A673 (cell line): Measurements from ENCODE around the gene ADCY5. TPM values are rescaled to one million over a fixed set of nuclear protein-coding genes. Genes with fewer than 3 reads are reported as not detected.

ENCODE experiments used
- BruUV-seq: library from RNA; stranded (reverse); fragments of 400-500 nt; replicated peaks from 2 replicates; lab custom pipeline; 2021; lab: Mats Ljungman, UMichigan
- CTCF ChIA-PET: fragments of 300-600 bp; sonication (Branson Sonifier 250); formaldehyde crosslinking; loops from one replicate; lab custom pipeline; 2022; ENCODE audit warnings: antibody characterized with exemption; lab: Charles Lee
- POLR2A ChIA-PET: fragments of 300-600 bp; sonication (Branson Sonifier 250); formaldehyde crosslinking; loops from one replicate; lab custom pipeline; 2022; ENCODE audit warnings: antibody characterized with exemption; ENCODE audit not compliant: low non-redundant PET; lab: Charles Lee
- DNase-seq: peaks from one replicate; pipeline ENCODE4 v3.0.0-alpha.2; 2015; ENCODE audit warnings: low spot score
- H3K27ac ChIP-seq: fragments of 200-600 bp; sonication (generic); 2 replicates; pipeline ENCODE4 v1.5.1; 2016; ENCODE audit warnings: mixed run types, low read depth, mild to moderate bottlenecking, mixed read lengths, antibody characterized with exemption, low read length; ENCODE audit not compliant: poor library complexity, severe bottlenecking
- H3K27me3 ChIP-seq: fragments of 200-600 bp; sonication (generic); replicated peaks from 2 replicates; pipeline ENCODE4 v1.6.1; 2017; ENCODE audit warnings: mixed run types, low read depth, mild to moderate bottlenecking, mixed read lengths, antibody characterized with exemption, low read length; ENCODE audit not compliant: insufficient read depth, poor library complexity
- H3K36me3 ChIP-seq: fragments of 200-600 bp; sonication (generic); 2 replicates; pipeline ENCODE4 v1.6.1; 2016; ENCODE audit warnings: mixed run types, mild to moderate bottlenecking, mixed read lengths, antibody characterized with exemption, low read length; ENCODE audit not compliant: insufficient read depth, poor library complexity, severe bottlenecking
- H3K4me1 ChIP-seq: fragments of 200-600 bp; sonication (generic); 2 replicates; pipeline ENCODE4 v1.6.1; 2017; ENCODE audit warnings: mixed run types, mild to moderate bottlenecking, mixed read lengths, antibody characterized with exemption, low read length; ENCODE audit not compliant: insufficient read depth, poor library complexity, severe bottlenecking
- H3K4me3 ChIP-seq: fragments of 200-600 bp; sonication (generic); 2 replicates; pipeline ENCODE4 v1.5.1; 2016; ENCODE audit warnings: low read depth, mixed run types, mild to moderate bottlenecking, mixed read lengths, low read length; ENCODE audit not compliant: poor library complexity, severe bottlenecking
- H3K9me3 ChIP-seq: fragments of 200-600 bp; sonication (generic); 2 replicates; pipeline ENCODE4 v1.6.1; 2016; ENCODE audit warnings: mixed run types, low read depth, mild to moderate bottlenecking, mixed read lengths, antibody characterized with exemption, low read length; ENCODE audit not compliant: poor library complexity, severe bottlenecking
- EZH2 ChIP-seq: fragments of 200-600 bp; sonication (generic); IDR thresholded peaks from 2 replicates; pipeline ENCODE4 v1.6.1; 2017; ENCODE audit warnings: borderline replicate concordance, low read depth, mild to moderate bottlenecking, mixed read lengths, antibody characterized with exemption, low read length; ENCODE audit not compliant: poor library complexity, severe bottlenecking
- intact Hi-C: fragments of 100-400 bp; cut with micrococcal nuclease; formaldehyde crosslinking; loops from one replicate; pipeline ENCODE4 v1.10.0; 2022; ENCODE audit not compliant: unreplicated experiment
- total RNA-seq: library from RNA; stranded (reverse); gene quantifications from 2 replicates; pipeline ENCODE4 v1.2.3, GENCODE V29; 2021
- TF ChIP-seq, protein P1 (sequence below): fragments of 300-800, 200-600 bp; sonication (generic); conservative IDR thresholded peaks from 2 replicates; pipeline ENCODE4 v1.5.1; 2017; ENCODE audit warnings: low read depth, mild to moderate bottlenecking, antibody characterized with exemption, low read length, moderate library complexity, mixed read lengths

ADCY5 gene
- total RNA-seq, 1 experiment from 2014 or later = 0.21 TPM

GRCh38 chr3:123277106-123277505 lies 171.8 kb downstream of the ADCY5 start:
- BruUV-seq = no TSS peak
- intact Hi-C loops = no loop called here
- ChIA-PET POLR2A (no interaction called here), CTCF (no interaction called here)
- no peak overlapping the region for H3K27ac ChIP-seq
- H3K36me3 ChIP-seq = no peaks in the 10 kb centered on the region
- no peak for DNase-seq
- no peak overlapping the region for H3K4me3 ChIP-seq
- peaks cover 8% of the 10 kb centered on the region for H3K4me1 ChIP-seq
- no peaks in the 10 kb centered on the region for H3K27me3 ChIP-seq
- H3K9me3 ChIP-seq = no peaks in the 10 kb centered on the region
- TF ChIP-seq EZH2 = no peak
- TF ChIP-seq, protein P1, sequence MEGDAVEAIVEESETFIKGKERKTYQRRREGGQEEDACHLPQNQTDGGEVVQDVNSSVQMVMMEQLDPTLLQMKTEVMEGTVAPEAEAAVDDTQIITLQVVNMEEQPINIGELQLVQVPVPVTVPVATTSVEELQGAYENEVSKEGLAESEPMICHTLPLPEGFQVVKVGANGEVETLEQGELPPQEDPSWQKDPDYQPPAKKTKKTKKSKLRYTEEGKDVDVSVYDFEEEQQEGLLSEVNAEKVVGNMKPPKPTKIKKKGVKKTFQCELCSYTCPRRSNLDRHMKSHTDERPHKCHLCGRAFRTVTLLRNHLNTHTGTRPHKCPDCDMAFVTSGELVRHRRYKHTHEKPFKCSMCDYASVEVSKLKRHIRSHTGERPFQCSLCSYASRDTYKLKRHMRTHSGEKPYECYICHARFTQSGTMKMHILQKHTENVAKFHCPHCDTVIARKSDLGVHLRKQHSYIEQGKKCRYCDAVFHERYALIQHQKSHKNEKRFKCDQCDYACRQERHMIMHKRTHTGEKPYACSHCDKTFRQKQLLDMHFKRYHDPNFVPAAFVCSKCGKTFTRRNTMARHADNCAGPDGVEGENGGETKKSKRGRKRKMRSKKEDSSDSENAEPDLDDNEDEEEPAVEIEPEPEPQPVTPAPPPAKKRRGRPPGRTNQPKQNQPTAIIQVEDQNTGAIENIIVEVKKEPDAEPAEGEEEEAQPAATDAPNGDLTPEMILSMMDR = no peak

GRCh38 chr3:123276346-123277006 lies 172.4 kb downstream of the ADCY5 start:
- CTCF ChIA-PET = no interaction called here
- TF ChIP-seq, protein P1 = no peak
- no peak for TF ChIP-seq EZH2

GRCh38 chr3:123275691-123276090 lies 173.2 kb downstream of the ADCY5 start:
- no peaks in the 10 kb centered on the region for H3K36me3 ChIP-seq
- H3K9me3 ChIP-seq = no peaks in the 10 kb centered on the region
- POLR2A ChIA-PET = no interaction called here
- BruUV-seq = no TSS peak
- no peak for TF ChIP-seq EZH2
- TF ChIP-seq, protein P1 = no peak
- peaks cover 8% of the 10 kb centered on the region for H3K4me1 ChIP-seq
- no peaks in the 10 kb centered on the region for H3K27me3 ChIP-seq
- no peak for DNase-seq
- H3K4me3 ChIP-seq = no peak overlapping the region
- no peak overlapping the region for H3K27ac ChIP-seq
- CTCF ChIA-PET = no interaction called here
- intact Hi-C loops = no loop called here

More at GRCh38 chr3:123276346-123277006, 172.4 kb downstream of the ADCY5 start:
- Histone ChIP-seq H3K9me3 (no peaks in the 10 kb centered on the region), H3K4me3 (no peak overlapping the region), H3K4me1 (peaks cover 8% of the 10 kb centered on the region), H3K36me3 (no peaks in the 10 kb centered on the region), H3K27ac (no peak overlapping the region), H3K27me3 (no peaks in the 10 kb centered on the region)
- intact Hi-C loops = no loop called here
- POLR2A ChIA-PET = no interaction called here
- BruUV-seq = no TSS peak
- DNase-seq = no peak
